Measurements from ENCODE around the gene ACSL1.

DNA sequence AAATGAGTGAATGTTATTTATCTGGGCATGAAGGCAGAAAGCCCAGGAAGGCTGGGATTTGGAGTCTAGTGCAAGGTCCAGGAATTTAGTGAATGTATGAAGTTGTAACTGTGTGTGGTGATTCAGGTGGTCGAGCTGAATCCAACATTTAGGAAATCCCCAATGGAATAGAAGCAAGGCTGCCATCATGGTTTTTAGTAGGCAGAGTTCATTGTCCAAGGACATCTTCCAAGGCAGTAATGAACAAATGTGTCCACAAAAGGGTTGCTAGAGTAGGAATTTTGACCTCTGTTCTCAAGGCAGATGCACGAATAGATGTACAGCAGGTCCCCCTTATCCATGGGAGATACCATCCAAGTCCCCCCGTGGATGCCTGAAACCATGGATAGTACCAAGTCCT, 42.9 kb upstream of the ACSL1 start:
- TF ChIP-seq GATA2 (IDR thresholded peaks at IDR 0.05; ENCODE audit: low read depth, low read length) (no peak), GATA3 (IDR thresholded peaks at IDR 0.05; ENCODE audit: low read depth, low read length) (no peak)
